ENCODE data around the gene SND1.
"Not testable (repeated sequence)": the region's sequence is repeated elsewhere in the genome, so short reads cannot be mapped to it uniquely, and the experiment has no call there.

DNA sequence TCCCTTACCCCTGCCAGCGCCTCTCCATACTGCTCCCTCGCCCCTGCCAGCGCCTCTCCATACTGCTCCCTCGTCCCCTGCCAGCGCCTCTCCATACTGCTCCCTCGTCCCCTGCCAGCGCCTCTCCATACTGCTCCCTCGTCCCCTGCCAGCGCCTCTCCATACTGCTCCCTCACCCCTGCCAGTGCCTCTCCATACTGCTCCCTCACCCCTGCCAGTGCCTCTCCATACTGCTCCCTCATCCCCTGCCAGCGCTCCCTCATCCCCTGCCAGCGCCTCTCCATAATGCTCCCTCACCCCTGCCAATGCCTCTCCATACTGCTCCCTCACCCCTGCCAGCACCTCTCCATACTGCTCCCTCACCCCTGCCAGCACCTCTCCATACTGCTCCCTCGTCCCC, 455.5 kb downstream of the SND1 start:
- not testable (repeated sequence) for TF ChIP-seq ELF4 (IDR thresholded peaks at IDR 0.05); SP1 (IDR thresholded peaks at IDR 0.05); TARDBP (IDR thresholded peaks at IDR 0.05); ARNT (IDR thresholded peaks at IDR 0.05); BHLHE40 (IDR thresholded peaks at IDR 0.05; ENCODE audit: borderline replicate concordance); NFRKB (IDR thresholded peaks at IDR 0.05); FOXM1 (IDR thresholded peaks at IDR 0.05; ENCODE audit: borderline replicate concordance); FOXA1 (IDR thresholded peaks at IDR 0.05); CTBP1 (IDR thresholded peaks at IDR 0.05; ENCODE audit: borderline replicate concordance)
- TF ChIP-seq, protein P1, sequence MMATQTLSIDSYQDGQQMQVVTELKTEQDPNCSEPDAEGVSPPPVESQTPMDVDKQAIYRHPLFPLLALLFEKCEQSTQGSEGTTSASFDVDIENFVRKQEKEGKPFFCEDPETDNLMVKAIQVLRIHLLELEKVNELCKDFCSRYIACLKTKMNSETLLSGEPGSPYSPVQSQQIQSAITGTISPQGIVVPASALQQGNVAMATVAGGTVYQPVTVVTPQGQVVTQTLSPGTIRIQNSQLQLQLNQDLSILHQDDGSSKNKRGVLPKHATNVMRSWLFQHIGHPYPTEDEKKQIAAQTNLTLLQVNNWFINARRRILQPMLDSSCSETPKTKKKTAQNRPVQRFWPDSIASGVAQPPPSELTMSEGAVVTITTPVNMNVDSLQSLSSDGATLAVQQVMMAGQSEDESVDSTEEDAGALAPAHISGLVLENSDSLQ (IDR thresholded peaks at IDR 0.05), result not testable (repeated sequence)
